HepG2 (cell line): ENCODE data around the gene NUAK2.

Experiments
- CBFB ChIP-seq: sonication (generic); formaldehyde crosslinking; IDR thresholded peaks from 2 replicates; pipeline ENCODE4 v1.4.0; 2020; ENCODE audit warnings: missing genetic modification reagents
- FOXJ3 ChIP-seq: sonication (generic); formaldehyde crosslinking; IDR thresholded peaks from 2 replicates; pipeline ENCODE4 v1.4.0; 2020; ENCODE audit warnings: missing genetic modification reagents, mild to moderate bottlenecking, borderline replicate concordance
- SMC3 ChIP-seq: IDR thresholded peaks from 2 replicates; pipeline ENCODE4 v1.6.1; 2011; ENCODE audit warnings: low read length, improper control_type of control experiment
- ZBTB7B ChIP-seq: sonication (generic); formaldehyde crosslinking; IDR thresholded peaks from 2 replicates; pipeline ENCODE4 v1.4.0; 2020; ENCODE audit warnings: missing genetic modification reagents
- ZNF614 ChIP-seq: IDR thresholded peaks from 2 replicates; pipeline ENCODE4 v1.6.1; 2018; ENCODE audit warnings: missing biosample characterization, missing genetic modification reagents, inconsistent platforms, borderline replicate concordance
- ZNF879 ChIP-seq: sonication (generic); formaldehyde crosslinking; IDR thresholded peaks from 2 replicates; pipeline ENCODE4 v1.8.1; 2023; ENCODE audit warnings: missing genetic modification reagents
- TF ChIP-seq, protein P1 (sequence below), 2 experiments: sonication (generic) in 1 of 2; formaldehyde crosslinking in 1 of 2; IDR thresholded peaks; 2 replicates each; pipeline versions ENCODE4 v1.5.1 to v1.6.1; 2011 to 2020; ENCODE audit warnings: borderline replicate concordance in 1 of 2, low read depth in 1 of 2, low read length in 1 of 2, mild to moderate bottlenecking in 1 of 2, missing genetic modification reagents in 1 of 2, moderate library complexity in 1 of 2
- TF ChIP-seq, protein P2 (sequence below): sonication (generic); formaldehyde crosslinking; IDR thresholded peaks from 2 replicates; pipeline ENCODE4 v1.5.0; 2020; ENCODE audit warnings: mild to moderate bottlenecking, missing genetic modification reagents, moderate library complexity

DNA sequence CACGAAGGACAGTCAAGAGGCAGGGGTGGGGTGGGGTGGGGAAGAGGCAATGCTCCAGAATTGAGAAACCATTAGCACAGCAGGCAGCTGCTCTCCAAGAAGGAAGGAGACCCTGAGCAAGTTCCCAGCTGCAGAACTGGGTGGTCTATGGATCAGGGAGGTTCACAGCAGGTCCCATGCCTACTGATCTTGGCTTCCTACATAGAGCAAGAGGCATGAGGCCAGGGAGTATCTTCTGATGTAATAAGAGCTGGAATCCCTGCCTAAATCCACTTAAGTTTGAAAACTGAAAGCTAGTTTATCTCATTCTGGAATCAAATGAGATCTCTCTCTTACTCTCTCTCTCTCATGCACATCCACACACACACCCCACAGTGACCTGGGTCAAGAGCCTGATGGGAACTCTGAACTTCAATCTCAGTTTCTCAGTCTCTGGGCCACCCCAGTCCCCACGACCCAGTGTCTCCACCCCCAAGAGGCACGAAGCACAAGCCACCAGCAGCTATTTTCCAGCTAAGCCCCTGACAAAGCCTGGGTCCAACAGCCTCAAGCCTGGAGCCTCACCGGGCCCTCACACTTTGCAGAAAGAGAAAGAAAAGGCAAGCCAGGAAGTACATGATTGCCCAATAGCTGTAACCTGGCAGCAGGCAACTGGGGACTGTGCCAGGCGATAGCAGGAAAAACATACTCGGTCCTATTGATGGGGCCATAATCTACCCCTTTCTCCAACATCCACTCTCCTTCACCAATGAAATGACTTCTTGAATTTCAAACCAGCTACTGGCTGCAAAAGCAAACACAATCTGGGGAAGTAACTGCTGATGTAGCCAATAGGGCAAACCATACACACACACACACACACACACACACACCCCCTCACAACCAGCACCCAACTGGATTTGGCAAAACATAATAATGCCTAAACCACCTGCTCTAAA, 2.2 kb downstream of the NUAK2 start:
- TF ChIP-seq ZNF879 (CRISPR knock-in tag) (no peak), SMC3 (peak; percentile 27; the same call in 1 of the 2 replicates), ZNF614 (CRISPR knock-in tag) (no peak), ZBTB7B (CRISPR knock-in tag) (no peak), CBFB (CRISPR knock-in tag) (no peak), FOXJ3 (CRISPR knock-in tag) (no peak)
- TF ChIP-seq, protein P1, sequence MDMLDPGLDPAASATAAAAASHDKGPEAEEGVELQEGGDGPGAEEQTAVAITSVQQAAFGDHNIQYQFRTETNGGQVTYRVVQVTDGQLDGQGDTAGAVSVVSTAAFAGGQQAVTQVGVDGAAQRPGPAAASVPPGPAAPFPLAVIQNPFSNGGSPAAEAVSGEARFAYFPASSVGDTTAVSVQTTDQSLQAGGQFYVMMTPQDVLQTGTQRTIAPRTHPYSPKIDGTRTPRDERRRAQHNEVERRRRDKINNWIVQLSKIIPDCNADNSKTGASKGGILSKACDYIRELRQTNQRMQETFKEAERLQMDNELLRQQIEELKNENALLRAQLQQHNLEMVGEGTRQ (IDR thresholded peaks at IDR 0.05; ENCODE audit: low read depth, low read length) = no peak
- TF ChIP-seq, protein P1 (CRISPR knock-in tag; IDR thresholded peaks at IDR 0.05; ENCODE audit: borderline replicate concordance) = no peak
- TF ChIP-seq, protein P2, sequence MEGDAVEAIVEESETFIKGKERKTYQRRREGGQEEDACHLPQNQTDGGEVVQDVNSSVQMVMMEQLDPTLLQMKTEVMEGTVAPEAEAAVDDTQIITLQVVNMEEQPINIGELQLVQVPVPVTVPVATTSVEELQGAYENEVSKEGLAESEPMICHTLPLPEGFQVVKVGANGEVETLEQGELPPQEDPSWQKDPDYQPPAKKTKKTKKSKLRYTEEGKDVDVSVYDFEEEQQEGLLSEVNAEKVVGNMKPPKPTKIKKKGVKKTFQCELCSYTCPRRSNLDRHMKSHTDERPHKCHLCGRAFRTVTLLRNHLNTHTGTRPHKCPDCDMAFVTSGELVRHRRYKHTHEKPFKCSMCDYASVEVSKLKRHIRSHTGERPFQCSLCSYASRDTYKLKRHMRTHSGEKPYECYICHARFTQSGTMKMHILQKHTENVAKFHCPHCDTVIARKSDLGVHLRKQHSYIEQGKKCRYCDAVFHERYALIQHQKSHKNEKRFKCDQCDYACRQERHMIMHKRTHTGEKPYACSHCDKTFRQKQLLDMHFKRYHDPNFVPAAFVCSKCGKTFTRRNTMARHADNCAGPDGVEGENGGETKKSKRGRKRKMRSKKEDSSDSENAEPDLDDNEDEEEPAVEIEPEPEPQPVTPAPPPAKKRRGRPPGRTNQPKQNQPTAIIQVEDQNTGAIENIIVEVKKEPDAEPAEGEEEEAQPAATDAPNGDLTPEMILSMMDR (CRISPR knock-in tag) = no peak
